ENCODE data around the gene GNA15. TPM values are rescaled to one million over a fixed set of nuclear protein-coding genes. Genes with fewer than 3 reads are reported as not detected.

Gene GNA15
- total and polyA plus RNA-seq, 10 donors, result 3.8 to 24.9 (median 12.5) TPM

DNA sequence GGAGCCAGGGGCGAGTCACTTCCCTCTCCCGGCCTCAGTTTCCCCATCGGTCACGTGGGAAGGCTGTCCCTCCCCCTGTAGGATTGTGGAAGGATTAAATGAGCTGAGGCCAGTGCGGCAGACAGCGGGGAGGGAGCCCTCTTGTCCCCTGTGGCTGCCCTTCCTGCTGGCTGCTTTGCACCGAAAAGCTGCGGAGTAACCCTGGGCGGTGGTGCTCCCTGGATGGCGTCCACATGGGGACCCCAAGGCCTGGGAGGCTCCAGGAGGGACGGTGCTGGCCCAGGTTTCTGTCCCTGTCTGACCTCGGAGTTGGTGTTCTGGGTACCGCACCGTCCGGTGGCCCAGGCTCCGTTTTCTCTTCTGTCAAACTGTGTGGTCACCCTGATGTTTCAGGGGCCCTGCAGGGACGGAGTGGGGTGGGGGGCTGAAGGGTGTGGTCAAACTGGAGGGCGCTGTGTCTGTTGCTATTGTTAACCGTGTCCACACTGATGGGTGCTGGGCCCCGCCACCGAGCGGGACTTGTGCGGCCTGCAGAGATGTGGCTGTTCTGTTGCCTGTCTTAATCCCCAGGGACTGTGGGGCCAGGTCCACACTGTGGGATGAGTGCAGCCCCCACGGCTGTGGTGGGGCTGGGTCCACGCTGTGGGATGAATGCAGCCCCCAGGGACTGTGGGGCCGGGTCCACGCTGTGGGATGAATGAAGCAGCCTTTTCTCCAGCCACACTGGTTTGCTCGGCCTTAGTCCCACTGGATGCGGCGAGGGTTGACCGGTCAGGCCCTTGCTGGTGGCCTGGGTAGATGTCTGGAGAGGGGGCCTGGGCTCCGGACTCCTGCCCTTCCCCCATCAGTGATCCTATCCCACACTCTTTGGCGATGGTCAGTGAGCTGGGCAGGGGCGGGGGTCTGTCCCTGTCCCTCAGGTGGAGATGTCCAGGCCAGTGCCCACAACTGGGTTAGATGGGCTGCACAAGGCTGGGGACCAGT is 34.8 kb upstream of the GNA15 start:
- H3K27me3 ChIP-seq (replicated peaks in 1 of 7), result peaks cover 0 to 46% (median 0%) of the 10 kb centered on the region in 7 donors
- TF ChIP-seq, protein P1, sequence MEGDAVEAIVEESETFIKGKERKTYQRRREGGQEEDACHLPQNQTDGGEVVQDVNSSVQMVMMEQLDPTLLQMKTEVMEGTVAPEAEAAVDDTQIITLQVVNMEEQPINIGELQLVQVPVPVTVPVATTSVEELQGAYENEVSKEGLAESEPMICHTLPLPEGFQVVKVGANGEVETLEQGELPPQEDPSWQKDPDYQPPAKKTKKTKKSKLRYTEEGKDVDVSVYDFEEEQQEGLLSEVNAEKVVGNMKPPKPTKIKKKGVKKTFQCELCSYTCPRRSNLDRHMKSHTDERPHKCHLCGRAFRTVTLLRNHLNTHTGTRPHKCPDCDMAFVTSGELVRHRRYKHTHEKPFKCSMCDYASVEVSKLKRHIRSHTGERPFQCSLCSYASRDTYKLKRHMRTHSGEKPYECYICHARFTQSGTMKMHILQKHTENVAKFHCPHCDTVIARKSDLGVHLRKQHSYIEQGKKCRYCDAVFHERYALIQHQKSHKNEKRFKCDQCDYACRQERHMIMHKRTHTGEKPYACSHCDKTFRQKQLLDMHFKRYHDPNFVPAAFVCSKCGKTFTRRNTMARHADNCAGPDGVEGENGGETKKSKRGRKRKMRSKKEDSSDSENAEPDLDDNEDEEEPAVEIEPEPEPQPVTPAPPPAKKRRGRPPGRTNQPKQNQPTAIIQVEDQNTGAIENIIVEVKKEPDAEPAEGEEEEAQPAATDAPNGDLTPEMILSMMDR (IDR thresholded peaks at IDR 0.05 in 8 of 11, conservative IDR thresholded peaks at IDR 0.05 in 3 of 11), result no peak
- TF ChIP-seq POLR2AphosphoS5 (IDR thresholded peaks at IDR 0.05) (no peak), POLR2A (IDR thresholded peaks at IDR 0.05) (no peak)
- no peak for DNase-seq
- no peaks in the 10 kb centered on the region for H3K9me3 ChIP-seq
- H3K27ac ChIP-seq, result peak overlapping the region in 2 of 8 donors; percentile 4 to 87
- intact Hi-C loops (cut with DNase I; ENCODE audit: low total_unique reads), result no loop called here
- no peak overlapping the region for H3K4me3 ChIP-seq
- H3K36me3 ChIP-seq, result no peaks in the 10 kb centered on the region
- H3K4me1 ChIP-seq, result peaks cover 44 to 99% (median 75%) of the 10 kb centered on the region in 6 donors
- WGBS, 5 donors, result 72 to 89% (median 81%) methylated on average over 29 to 34 of the region's 34 CpGs

DNA sequence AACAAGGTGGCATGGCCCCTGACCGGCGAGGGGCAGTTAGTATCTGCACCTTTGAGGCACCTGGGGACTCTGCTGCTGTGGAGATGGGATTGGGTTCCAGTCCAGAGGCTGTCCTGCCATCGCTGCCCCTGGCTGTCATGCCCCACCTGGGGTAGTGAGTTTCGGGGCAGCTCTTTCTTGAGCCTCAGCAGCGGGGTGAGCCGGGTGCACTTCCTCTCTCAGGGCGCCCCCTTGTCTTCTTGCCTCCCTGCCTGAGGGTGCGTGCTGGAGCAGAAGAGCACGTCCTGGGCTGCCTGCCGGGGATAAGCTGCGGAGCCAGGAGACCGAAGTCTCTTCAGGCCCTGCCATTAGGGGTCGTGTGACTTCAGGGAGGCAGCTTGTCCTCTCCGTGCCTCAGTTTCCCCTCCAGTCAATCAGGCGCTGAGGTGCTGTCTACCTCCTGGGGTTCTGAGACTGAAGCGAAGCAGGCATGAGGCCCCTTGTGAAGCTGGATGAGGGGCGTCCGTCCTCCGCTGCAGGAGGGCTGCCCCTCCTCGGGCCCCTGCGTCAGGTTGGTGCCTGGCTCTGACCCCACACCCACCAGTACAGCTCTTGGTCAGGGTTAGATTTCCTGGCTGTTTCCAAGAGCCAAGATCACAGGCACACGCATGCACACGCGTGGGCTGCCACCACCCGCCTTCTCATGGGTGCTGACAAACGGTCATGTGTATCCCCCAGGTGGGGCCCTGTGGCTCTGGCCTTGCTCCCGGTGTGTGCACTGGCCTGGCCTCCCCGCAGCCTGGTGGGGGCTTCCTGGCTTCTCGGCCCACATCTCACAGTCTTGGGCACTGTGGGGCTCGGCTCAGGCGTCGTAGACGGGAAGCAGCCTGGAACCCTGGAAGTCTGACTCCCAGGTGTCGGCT is 33.3 kb upstream of the GNA15 start:
- Histone ChIP-seq H3K4me1 (peaks cover 34 to 95% (median 62%) of the 10 kb centered on the region in 6 donors), H3K4me3 (no peak overlapping the region), H3K9me3 (no peaks in the 10 kb centered on the region), H3K27ac (peak overlapping the region in 1 of 8 donors; percentile 60), H3K36me3 (no peaks in the 10 kb centered on the region), H3K27me3 (replicated peaks in 1 of 7) (peaks cover 0 to 32% (median 0%) of the 10 kb centered on the region in 7 donors)
- intact Hi-C loops (cut with DNase I; ENCODE audit: low total_unique reads), result no loop called here
- WGBS, 5 donors, result 81 to 92% (median 84%) methylated on average over 23 to 34 of the region's 34 CpGs
- no peak for DNase-seq
- TF ChIP-seq, protein P1 (IDR thresholded peaks at IDR 0.05 in 8 of 11, conservative IDR thresholded peaks at IDR 0.05 in 3 of 11), result no peak
- TF ChIP-seq POLR2AphosphoS5 (IDR thresholded peaks at IDR 0.05) (no peak), POLR2A (IDR thresholded peaks at IDR 0.05) (no peak)

DNA sequence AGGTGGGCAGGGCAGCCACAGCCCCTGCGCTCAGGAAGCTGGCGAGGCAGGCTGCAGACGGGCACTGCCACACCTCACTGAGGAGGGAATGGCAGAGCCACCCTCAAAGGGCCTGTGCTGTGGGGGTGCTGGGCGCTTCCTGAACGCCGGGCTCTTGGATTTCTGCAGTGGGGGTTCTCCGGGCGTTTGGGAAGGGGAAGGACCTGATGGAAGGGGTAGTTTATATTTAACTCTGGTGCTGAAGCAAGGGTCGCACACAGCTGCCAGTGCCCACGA is 31.2 kb upstream of the GNA15 start:
- intact Hi-C loops (cut with DNase I; ENCODE audit: low total_unique reads), result loop anchor here (2.0 kb wide), 1 partner anchor 136 kb away; no protein-coding TSS in a partner anchor
- Histone ChIP-seq H3K9me3 (no peaks in the 10 kb centered on the region), H3K36me3 (no peaks in the 10 kb centered on the region), H3K4me1 (peaks cover 17 to 91% (median 52%) of the 10 kb centered on the region in 6 donors), H3K27me3 (replicated peaks in 1 of 7) (peaks cover 0 to 12% (median 0%) of the 10 kb centered on the region in 7 donors), H3K4me3 (no peak overlapping the region), H3K27ac (peak overlapping the region in 4 of 8 donors; percentile 26 to 67 (median 48))
- 46 to 62% (median 59%) methylated on average over 8 to 10 of the region's 10 CpGs for WGBS, 5 donors
- no peak for DNase-seq
- TF ChIP-seq POLR2AphosphoS5 (IDR thresholded peaks at IDR 0.05), result no peak
- TF ChIP-seq, protein P1 (IDR thresholded peaks at IDR 0.05 in 8 of 11, conservative IDR thresholded peaks at IDR 0.05 in 3 of 11), result no peak
- no peak for TF ChIP-seq POLR2A (IDR thresholded peaks at IDR 0.05)

Measured in spleen (tissue), 11 donors.